Neural crest cell (in vitro differentiated cells): Measurements from ENCODE around the gene SLC16A2. TPM values are rescaled to one million over a fixed set of nuclear protein-coding genes. Genes with fewer than 3 reads are reported as not detected.

ENCODE experiments used
- DNase-seq: peaks from one replicate; pipeline ENCODE4 v3.0.0; 2021; ENCODE audit warnings: low read depth, mixed read lengths, low spot score
- H3K27ac Mint-ChIP-seq: one replicate; pipeline ENCODE4 v1.8.0; 2021; ENCODE audit warnings: mild to moderate bottlenecking, mixed read lengths; ENCODE audit not compliant: unreplicated experiment
- H3K27me3 Mint-ChIP-seq: 2 replicates; pipeline ENCODE4 v1.8.0; 2021; ENCODE audit warnings: low read depth, mild to moderate bottlenecking, mixed read lengths
- H3K36me3 Mint-ChIP-seq: 2 replicates; pipeline ENCODE4 v1.8.0; 2021; ENCODE audit warnings: low read depth, mild to moderate bottlenecking, mixed read lengths
- H3K4me1 Mint-ChIP-seq: 2 replicates; pipeline ENCODE4 v1.8.0; 2021; ENCODE audit warnings: mixed read lengths
- H3K4me3 Mint-ChIP-seq: one replicate; pipeline ENCODE4 v1.8.0; 2021; ENCODE audit warnings: mild to moderate bottlenecking, mixed read lengths
- H3K9me3 Mint-ChIP-seq: 2 replicates; pipeline ENCODE4 v1.8.0; 2021; ENCODE audit warnings: mixed read lengths
- long read RNA-seq: library from polyadenylated mRNA; unstranded; transcript quantifications from one replicate; pipeline ENCODE4 v2.0.0, GENCODE V29; 2020
- total RNA-seq: library from RNA; stranded (reverse); gene quantifications from 2 replicates; pipeline ENCODE4 v1.2.1, GENCODE V29; 2021
- TF ChIP-seq, protein P1 (sequence below): fragments of 200-600 bp; sonication (generic); conservative IDR thresholded peaks from 2 replicates; pipeline ENCODE4 v1.5.0; 2021; ENCODE audit warnings: antibody characterized with exemption, mild to moderate bottlenecking

SLC16A2 gene
- total RNA-seq, result 17.8 and 19.8 TPM in 2 replicates
- long read RNA-seq, partial matches to known transcripts, result 9 of 9 reads
- long read RNA-seq, other reads (novel, unspliced or antisense), result 0 of 9 reads

- TF ChIP-seq, protein P1, sequence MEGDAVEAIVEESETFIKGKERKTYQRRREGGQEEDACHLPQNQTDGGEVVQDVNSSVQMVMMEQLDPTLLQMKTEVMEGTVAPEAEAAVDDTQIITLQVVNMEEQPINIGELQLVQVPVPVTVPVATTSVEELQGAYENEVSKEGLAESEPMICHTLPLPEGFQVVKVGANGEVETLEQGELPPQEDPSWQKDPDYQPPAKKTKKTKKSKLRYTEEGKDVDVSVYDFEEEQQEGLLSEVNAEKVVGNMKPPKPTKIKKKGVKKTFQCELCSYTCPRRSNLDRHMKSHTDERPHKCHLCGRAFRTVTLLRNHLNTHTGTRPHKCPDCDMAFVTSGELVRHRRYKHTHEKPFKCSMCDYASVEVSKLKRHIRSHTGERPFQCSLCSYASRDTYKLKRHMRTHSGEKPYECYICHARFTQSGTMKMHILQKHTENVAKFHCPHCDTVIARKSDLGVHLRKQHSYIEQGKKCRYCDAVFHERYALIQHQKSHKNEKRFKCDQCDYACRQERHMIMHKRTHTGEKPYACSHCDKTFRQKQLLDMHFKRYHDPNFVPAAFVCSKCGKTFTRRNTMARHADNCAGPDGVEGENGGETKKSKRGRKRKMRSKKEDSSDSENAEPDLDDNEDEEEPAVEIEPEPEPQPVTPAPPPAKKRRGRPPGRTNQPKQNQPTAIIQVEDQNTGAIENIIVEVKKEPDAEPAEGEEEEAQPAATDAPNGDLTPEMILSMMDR, result no peak
- Mint-ChIP-seq H3K27me3 (peaks cover 2% of the 10 kb centered on the region), H3K9me3 (peaks cover 4% of the 10 kb centered on the region), H3K36me3 (no peaks in the 10 kb centered on the region), H3K27ac (no peak within 1 kb of the TSS), H3K4me1 (peaks cover 23% of the 10 kb centered on the region), H3K4me3 (peak within 1 kb of the TSS; percentile 94)
- DNase-seq, result peak; percentile 47
Measured at GRCh38 chrX:74421036-74421739, at the start of gene SLC16A2. Gene SLC16A2, plus strand, starts transcription at chrX:74421493. Its CDS starts 145 bp downstream, at chrX:74421638.

- DNase-seq, result no peak
- no peak overlapping the region for H3K4me3 Mint-ChIP-seq
- H3K4me1 Mint-ChIP-seq, result no peaks in the 10 kb centered on the region
- H3K9me3 Mint-ChIP-seq, result peaks cover 4% of the 10 kb centered on the region
- H3K27ac Mint-ChIP-seq, result no peak overlapping the region
- no peaks in the 10 kb centered on the region for H3K36me3 Mint-ChIP-seq
- H3K27me3 Mint-ChIP-seq, result no peaks in the 10 kb centered on the region
- TF ChIP-seq, protein P1, result no peak
Measured at GRCh38 chrX:74372272-74372671, 49.0 kb upstream of the SLC16A2 start.

DNA sequence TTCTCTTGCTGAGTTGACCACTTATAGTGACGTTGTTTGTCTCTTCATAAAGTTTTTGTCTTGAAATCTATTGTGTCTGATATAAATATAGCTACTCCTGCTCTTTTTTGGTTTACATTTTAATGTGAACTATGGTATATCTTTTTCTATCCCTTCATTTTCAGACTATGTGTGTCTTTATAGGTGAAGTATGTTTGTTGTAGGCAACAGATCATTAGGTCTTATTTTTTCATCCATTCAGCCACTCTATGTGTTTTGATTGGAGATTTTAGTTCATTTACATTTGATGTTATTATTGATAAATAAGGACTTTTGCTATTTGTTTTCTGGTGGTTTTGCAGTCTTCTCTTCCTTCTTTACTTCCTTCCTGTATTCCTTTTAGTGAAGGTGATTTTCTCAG, 44.0 kb upstream of the SLC16A2 start:
- Mint-ChIP-seq H3K27ac (no peak overlapping the region), H3K9me3 (peaks cover 5% of the 10 kb centered on the region), H3K4me1 (no peaks in the 10 kb centered on the region), H3K36me3 (no peaks in the 10 kb centered on the region), H3K4me3 (no peak overlapping the region), H3K27me3 (no peaks in the 10 kb centered on the region)
- TF ChIP-seq, protein P1, result no peak
- no peak for DNase-seq

DNA sequence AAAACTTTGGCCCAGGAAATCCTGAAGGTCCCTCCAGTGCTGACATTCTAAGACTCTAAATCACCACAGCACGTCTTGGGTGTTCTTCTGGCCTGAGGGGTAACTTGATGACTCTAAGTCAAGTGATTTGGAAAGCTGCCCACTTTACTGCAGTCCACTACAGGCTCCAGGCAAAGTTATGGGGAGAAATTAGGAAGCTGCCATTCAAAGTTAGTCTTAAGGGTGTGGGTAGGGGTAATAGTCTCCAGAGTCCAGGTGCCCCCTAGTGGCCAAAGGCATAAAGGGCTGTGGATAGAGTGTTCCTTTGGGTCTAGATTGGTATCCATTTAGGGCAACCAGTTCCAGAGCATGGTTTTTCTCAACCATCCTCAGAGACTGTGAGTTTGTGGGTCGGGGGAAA, 38.7 kb upstream of the SLC16A2 start:
- Mint-ChIP-seq H3K4me3 (no peak overlapping the region), H3K36me3 (no peaks in the 10 kb centered on the region), H3K27ac (no peak overlapping the region), H3K27me3 (no peaks in the 10 kb centered on the region), H3K4me1 (no peaks in the 10 kb centered on the region), H3K9me3 (peaks cover 4% of the 10 kb centered on the region)
- peak; percentile 54 for DNase-seq
- TF ChIP-seq, protein P1, result peak; percentile 75

- DNase-seq, result peak; percentile 1
- Mint-ChIP-seq H3K36me3 (no peaks in the 10 kb centered on the region), H3K4me3 (no peak overlapping the region), H3K27ac (no peak overlapping the region), H3K9me3 (peaks cover 4% of the 10 kb centered on the region), H3K4me1 (no peaks in the 10 kb centered on the region), H3K27me3 (no peaks in the 10 kb centered on the region)
- TF ChIP-seq, protein P1, result peak; percentile 58
Measured at GRCh38 chrX:74383611-74384010, 37.7 kb upstream of the SLC16A2 start.
